Endothelial cell of umbilical vein (primary cell): Measurements from ENCODE around the gene NCK2. TPM values are rescaled to one million over a fixed set of nuclear protein-coding genes. Genes with fewer than 3 reads are reported as not detected.

Source experiments
- BruUV-seq: library from RNA; stranded (reverse); fragments of 400-500 nt; replicated peaks from 2 replicates; lab custom pipeline; 2021; lab: Mats Ljungman, UMichigan
- CTCF ChIA-PET: fragments of 300-600, 350-600 bp; sonication (Branson Sonifier 250); formaldehyde crosslinking; loops from one replicate; lab custom pipeline; 2021; ENCODE audit warnings: antibody characterized with exemption, inconsistent platforms; lab: Charles Lee
- POLR2A ChIA-PET: fragments of 300-600, 350-600 bp; sonication (Branson Sonifier 250); formaldehyde crosslinking; loops from one replicate; lab custom pipeline; 2021; ENCODE audit warnings: antibody characterized with exemption, inconsistent platforms; lab: Charles Lee
- DNase-seq: peaks from one replicate; pipeline ENCODE4 v3.0.0-alpha.2; 2011; ENCODE audit warnings: low read depth, low spot score
- FAIRE-seq: peaks from 2 replicates; lab custom pipeline; 2011; peaks lifted over from hg19 to GRCh38; lab: Jason Lieb, UNC
- H2AFZ ChIP-seq: 2 replicates; pipeline ENCODE4 v1.6.0; 2012; ENCODE audit warnings: low read depth, low read length, control low read depth, inconsistent platforms
- H3K27ac ChIP-seq: 2 replicates; pipeline ENCODE4 v1.5.1; 2011; ENCODE audit warnings: low read depth, mild to moderate bottlenecking, control low read depth, low read length, moderate library complexity; ENCODE audit not compliant: insufficient read depth
- H3K27me3 ChIP-seq, 2 experiments: 2 replicates each; pipeline versions ENCODE4 v1.6.0 to v1.6.1; 2011; ENCODE audit warnings: low read length in 2 of 2, mixed read lengths in 1 of 2; ENCODE audit not compliant: control insufficient read depth in 2 of 2, insufficient read depth in 2 of 2
- H3K36me3 ChIP-seq, 2 experiments: 2 replicates in 1 of 2; 3 replicates in 1 of 2; pipeline ENCODE4 v1.5.1; 2011; ENCODE audit warnings: low read length in 2 of 2, mild to moderate bottlenecking in 1 of 2, moderate library complexity in 1 of 2; ENCODE audit not compliant: control insufficient read depth in 2 of 2, insufficient read depth in 2 of 2; ENCODE audit errors: extremely low read depth in 1 of 2
- H3K4me1 ChIP-seq: 3 replicates; pipeline ENCODE4 v1.5.1; 2011; ENCODE audit warnings: mild to moderate bottlenecking, low read length; ENCODE audit not compliant: control insufficient read depth, insufficient read depth; ENCODE audit errors: extremely low read depth
- H3K4me2 ChIP-seq: 2 replicates; pipeline ENCODE4 v1.6.1; 2011; ENCODE audit warnings: low read length, control low read depth, mixed read lengths; ENCODE audit not compliant: insufficient read depth
- H3K4me3 ChIP-seq, 3 experiments: fragments of 200-600 bp in 1 of 3; sonication (generic), shearing (Covaris generic) in 1 of 3; replicated peaks in 1 of 3; 2 replicates each; pipeline ENCODE4 v1.5.1; 2011 to 2016; ENCODE audit warnings: control low read depth in 3 of 3, low read length in 3 of 3, mild to moderate bottlenecking in 2 of 3, inconsistent platforms in 1 of 3, low read depth in 1 of 3, moderate library complexity in 1 of 3; ENCODE audit not compliant: insufficient read depth in 1 of 3
- H3K79me2 ChIP-seq: 2 replicates; pipeline ENCODE4 v1.6.0; 2012; ENCODE audit warnings: low read length, inconsistent platforms; ENCODE audit not compliant: control insufficient read depth, insufficient read depth
- H3K9ac ChIP-seq: replicated peaks from 2 replicates; pipeline ENCODE3; 2011; ENCODE audit warnings: low read length, control low read depth; ENCODE audit not compliant: insufficient read depth; ENCODE audit errors: extremely low read depth
- H3K9me1 ChIP-seq: replicated peaks from 3 replicates; pipeline ENCODE4 v1.6.0; 2011; ENCODE audit warnings: mild to moderate bottlenecking, low read length; ENCODE audit not compliant: control insufficient read depth, insufficient read depth; ENCODE audit errors: extremely low read depth
- H3K9me3 ChIP-seq: replicated peaks from 2 replicates; pipeline ENCODE4 v1.5.1; 2012; ENCODE audit warnings: low read length, inconsistent platforms; ENCODE audit not compliant: control insufficient read depth, insufficient read depth
- H4K20me1 ChIP-seq: replicated peaks from 2 replicates; pipeline ENCODE3; 2011; ENCODE audit warnings: mild to moderate bottlenecking, low read length; ENCODE audit not compliant: control insufficient read depth, insufficient read depth; ENCODE audit errors: extremely low read depth
- CTCF ChIP-seq, 2 donors: IDR thresholded peaks; 1 replicate in 1 of 2; 2 replicates in 1 of 2; pipeline ENCODE4 v1.5.1; 2011; ENCODE audit warnings: low read length in 2 of 2, mild to moderate bottlenecking in 2 of 2, moderate library complexity in 2 of 2, control low read depth in 1 of 2, inconsistent platforms in 1 of 2, low read depth in 1 of 2; ENCODE audit not compliant: insufficient read depth in 1 of 2; ENCODE audit errors: extremely low read depth in 1 of 2
- EZH2 ChIP-seq: IDR thresholded peaks from 2 replicates; pipeline ENCODE4 v1.6.1; 2012; ENCODE audit warnings: borderline replicate concordance, low read depth, mild to moderate bottlenecking, moderate library complexity, low read length, inconsistent platforms; ENCODE audit not compliant: severe bottlenecking
- FOS ChIP-seq: IDR thresholded peaks from 2 replicates; pipeline ENCODE4 v1.6.1; 2011; ENCODE audit warnings: mild to moderate bottlenecking, low read length, moderate library complexity, borderline replicate concordance; ENCODE audit not compliant: insufficient read depth
- GATA2 ChIP-seq: IDR thresholded peaks from 2 replicates; pipeline ENCODE4 v1.7.0; 2011; ENCODE audit warnings: low read depth, mild to moderate bottlenecking, moderate library complexity, mixed read lengths, low read length; ENCODE audit not compliant: insufficient read length, insufficient read depth
- JUN ChIP-seq: IDR thresholded peaks from 2 replicates; pipeline ENCODE4 v1.6.1; 2011; ENCODE audit warnings: borderline replicate concordance, low read depth; ENCODE audit not compliant: insufficient read length, insufficient read depth
- MAX ChIP-seq: IDR thresholded peaks from 2 replicates; pipeline ENCODE4 v1.6.1; 2011; ENCODE audit not compliant: insufficient read depth, insufficient read length
- MYC ChIP-seq: IDR thresholded peaks from one replicate; pipeline ENCODE4 v1.6.1; 2011; ENCODE audit warnings: mild to moderate bottlenecking, low read depth, low read length
- POLR2A ChIP-seq: IDR thresholded peaks from 2 replicates; pipeline ENCODE4 v1.6.1; 2012; ENCODE audit warnings: low read depth, mild to moderate bottlenecking, control low read depth, low read length
- POLR2AphosphoS5 ChIP-seq: IDR thresholded peaks from 2 replicates; pipeline ENCODE4 v1.6.1; 2012; ENCODE audit warnings: low read depth, mild to moderate bottlenecking, control low read depth, low read length, moderate library complexity; ENCODE audit not compliant: insufficient read depth
- dilution Hi-C: fragments of 300-500 bp; cut with MboI; formaldehyde crosslinking; loops from one replicate; pipeline ENCODE4 v1.15.0; 2019; ENCODE audit warnings: low sequenced_read_pairs; ENCODE audit not compliant: extremely low pct_ligation_motif_present
- intact Hi-C: fragments of 100-400 bp; cut with micrococcal nuclease; formaldehyde crosslinking; loops from one replicate; pipeline ENCODE4 v1.10.0; 2022
- polyA plus RNA-seq, 4 experiments: library from polyadenylated mRNA; depleted of rRNA in 3 of 4; stranded (reverse) in 3 of 4; unstranded in 1 of 4; fragments of >200 nt; gene quantifications; 2 replicates each; pipeline versions ENCODE4 v1.2.1 to v1.2.3, GENCODE V29; 2011 to 2012; ENCODE audit warnings: missing spikeins in 1 of 4
- total RNA-seq: library from RNA; stranded (reverse); gene quantifications from 2 replicates; pipeline ENCODE4 v1.2.3, GENCODE V29; 2021

NCK2 gene
- total and polyA plus RNA-seq, 2 donors (not counting 3 experiments of a cell fraction or from before 2014, with no cell fraction given): 23.8 to 39.1 TPM

GRCh38 chr2:105721991-105722511 is 22.7 kb upstream of the NCK2 start:
- ChIA-PET POLR2A (no interaction called here), CTCF (no interaction called here)
- H3K36me3 ChIP-seq: no peaks in the 10 kb centered on the region
- H3K4me2 ChIP-seq: no peak overlapping the region
- H4K20me1 ChIP-seq: no peaks in the 10 kb centered on the region
- H3K4me3 ChIP-seq: no peak overlapping the region
- FAIRE-seq (no peak), DNase-seq (no peak)
- H3K27me3 ChIP-seq: peaks cover 0 to 2% of the 10 kb centered on the region in 2 experiments
- no peaks in the 10 kb centered on the region for H3K9me1 ChIP-seq
- H3K79me2 ChIP-seq: no peaks in the 10 kb centered on the region
- intact Hi-C loops: no loop called here
- H3K27ac ChIP-seq: no peak overlapping the region
- no peak overlapping the region for H2AFZ ChIP-seq
- no peak overlapping the region for H3K9ac ChIP-seq
- no peak for TF ChIP-seq CTCF (IDR thresholded peaks at IDR 0.05; ENCODE audit: extremely low read depth in 1 of 2, insufficient read depth in 1 of 2, low read depth in 1 of 2, low read length in 2 of 2)
- TF ChIP-seq POLR2A: no peak
- TF ChIP-seq EZH2: no peak
- TF ChIP-seq GATA2: no peak
- no peak for TF ChIP-seq MAX
- TF ChIP-seq JUN: no peak
- TF ChIP-seq POLR2AphosphoS5: no peak
- TF ChIP-seq MYC: no peak
- no peak for TF ChIP-seq FOS
- dilution Hi-C loops: no loop called here
- H3K9me3 ChIP-seq: no peaks in the 10 kb centered on the region
- BruUV-seq: no TSS peak
- no peaks in the 10 kb centered on the region for H3K4me1 ChIP-seq
